Neutrophil (primary cell): Measurements from ENCODE around the gene USH1C.

ENCODE experiments used
- H3K27ac ChIP-seq: fragments of 200-600 bp; sonication (generic); 2 replicates; pipeline ENCODE4 v1.5.1; 2016; ENCODE audit warnings: mild to moderate bottlenecking, moderate library complexity
- H3K27me3 ChIP-seq: fragments of 200-600 bp; sonication (generic); 2 replicates; pipeline ENCODE4 v1.6.0; 2016; ENCODE audit warnings: mild to moderate bottlenecking
- H3K36me3 ChIP-seq: fragments of 200-600 bp; sonication (generic); 2 replicates; pipeline ENCODE4 v1.5.1; 2017
- H3K4me1 ChIP-seq, 2 experiments: fragments of 200-600 bp in 1 of 2; sonication (generic) in 1 of 2; 1 replicate in 1 of 2; 2 replicates in 1 of 2; pipeline versions ENCODE4 v1.5.1 to v1.6.1; 2013 to 2016; ENCODE audit warnings: low read depth in 1 of 2, low read length in 1 of 2, mild to moderate bottlenecking in 1 of 2, moderate library complexity in 1 of 2; ENCODE audit not compliant: control insufficient read depth in 1 of 2, insufficient read depth in 1 of 2
- H3K4me3 ChIP-seq, 2 experiments: fragments of 200-600 bp in 1 of 2; sonication (generic) in 1 of 2; 1 replicate in 1 of 2; 2 replicates in 1 of 2; pipeline ENCODE4 v1.5.1; 2013 to 2016; ENCODE audit warnings: low read depth in 1 of 2, low read length in 1 of 2, mild to moderate bottlenecking in 1 of 2, moderate library complexity in 1 of 2
- H3K9me3 ChIP-seq: fragments of 200-600 bp; sonication (generic); 2 replicates; pipeline ENCODE4 v1.5.1; 2016
- CTCF ChIP-seq: fragments of 200-600 bp; sonication (generic); IDR thresholded peaks from 2 replicates; pipeline ENCODE4 v1.5.1; 2016; ENCODE audit warnings: antibody characterized with exemption

USH1C gene

GRCh38 chr11:17540807-17541206 is 3.4 kb downstream of the USH1C start:
- no peaks in the 10 kb centered on the region for H3K9me3 ChIP-seq
- TF ChIP-seq CTCF, result no peak
- peaks cover 47% of the 10 kb centered on the region for H3K27me3 ChIP-seq

DNA sequence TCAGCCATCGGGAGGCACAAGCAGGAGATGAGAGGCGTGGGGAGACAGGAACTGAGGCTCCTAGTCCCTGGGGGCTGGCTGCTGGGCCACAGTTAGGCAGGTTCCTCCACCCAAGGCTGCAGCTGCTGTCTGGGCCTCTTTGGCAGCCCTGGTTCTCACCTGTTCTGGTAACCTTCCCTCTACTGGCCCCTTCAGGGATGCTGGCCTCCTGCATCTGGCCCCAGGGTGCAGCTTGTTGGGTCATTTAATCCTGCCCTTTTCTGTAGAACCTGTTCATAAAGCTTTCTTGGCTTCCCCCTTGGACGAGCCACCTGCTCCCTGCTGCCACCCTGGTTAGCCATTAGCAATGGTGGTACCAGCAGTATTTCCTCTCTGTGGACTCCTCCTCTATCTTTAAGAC is 5.5 kb downstream of the USH1C start:
- Histone ChIP-seq H3K36me3 (no peaks in the 10 kb centered on the region), H3K27me3 (peaks cover 26% of the 10 kb centered on the region), H3K4me3 (no peak overlapping the region), H3K9me3 (no peaks in the 10 kb centered on the region), H3K4me1 (no peaks in the 10 kb centered on the region), H3K27ac (no peak overlapping the region)
- TF ChIP-seq CTCF, result no peak

More at GRCh38 chr11:17540807-17541206, 3.4 kb downstream of the USH1C start:
- Histone ChIP-seq H3K4me3 (no peak overlapping the region), H3K4me1 (peaks cover 0 to 4% of the 10 kb centered on the region in 2 experiments), H3K36me3 (no peaks in the 10 kb centered on the region), H3K27ac (no peak overlapping the region)

GRCh38 chr11:17538054-17538453 is 6.2 kb downstream of the USH1C start:
- H3K4me3 ChIP-seq, result no peak overlapping the region
- no peaks in the 10 kb centered on the region for H3K4me1 ChIP-seq
- no peak overlapping the region for H3K27ac ChIP-seq
- no peaks in the 10 kb centered on the region for H3K36me3 ChIP-seq
- H3K27me3 ChIP-seq, result peaks cover 19% of the 10 kb centered on the region
- no peak for TF ChIP-seq CTCF
- no peaks in the 10 kb centered on the region for H3K9me3 ChIP-seq

DNA sequence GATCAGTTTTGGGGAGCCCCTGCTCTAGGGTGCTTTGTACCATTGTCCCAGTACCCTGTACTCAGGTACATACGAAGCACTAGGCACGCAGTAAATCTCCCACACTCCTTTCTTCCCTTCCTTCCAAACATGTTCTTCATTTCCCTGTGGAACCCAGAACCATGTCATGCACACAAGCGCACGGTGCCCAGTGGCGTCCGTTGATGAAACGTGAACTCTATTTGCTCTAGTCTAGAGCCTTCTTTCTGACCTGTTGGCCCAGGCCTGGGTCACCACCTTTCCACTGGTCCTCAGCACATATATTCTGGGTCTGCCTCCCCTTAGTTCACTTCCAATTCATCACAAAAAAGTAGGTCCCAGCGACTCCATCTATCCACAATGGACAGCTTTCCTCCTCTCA is 7.0 kb downstream of the USH1C start:
- Histone ChIP-seq H3K36me3 (no peaks in the 10 kb centered on the region), H3K27ac (no peak overlapping the region), H3K9me3 (no peaks in the 10 kb centered on the region), H3K4me1 (no peaks in the 10 kb centered on the region), H3K4me3 (no peak overlapping the region), H3K27me3 (peaks cover 11% of the 10 kb centered on the region)
- TF ChIP-seq CTCF, result no peak

DNA sequence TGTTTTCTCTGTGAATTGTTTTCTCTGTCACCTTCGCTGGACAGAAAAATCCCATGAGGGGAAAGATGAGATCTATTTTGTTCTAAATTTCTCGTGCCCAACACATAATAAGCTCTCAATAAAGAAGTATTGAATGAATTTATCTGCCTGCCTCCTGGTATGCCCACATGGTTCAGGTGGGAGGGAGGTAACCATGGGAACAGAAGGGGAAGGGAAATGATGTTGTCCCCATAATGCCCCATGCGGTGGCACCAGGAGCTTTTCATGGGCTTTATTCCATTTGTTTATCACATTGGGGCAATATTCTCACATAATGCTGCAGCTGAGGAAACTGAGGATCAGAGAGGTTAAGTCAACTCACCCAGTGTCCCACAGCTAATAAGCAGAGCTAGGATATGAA is 8.7 kb downstream of the USH1C start:
- TF ChIP-seq CTCF, result no peak
- Histone ChIP-seq H3K4me1 (no peaks in the 10 kb centered on the region), H3K27ac (no peak overlapping the region), H3K36me3 (no peaks in the 10 kb centered on the region), H3K4me3 (no peak overlapping the region), H3K9me3 (no peaks in the 10 kb centered on the region), H3K27me3 (no peaks in the 10 kb centered on the region)
